Activated CD8-positive, alpha-beta T cell treated with anti-CD3 and anti-CD28 coated beads for 36 hours (primary cell): ENCODE data around the gene ZNF697. TPM values are rescaled to one million over a fixed set of nuclear protein-coding genes. Genes with fewer than 3 reads are reported as not detected.
"Not testable (repeated sequence)": the region's sequence is repeated elsewhere in the genome, so short reads cannot be mapped to it uniquely, and the experiment has no call there.

Experiments
- ATAC-seq: fragments of 200-7000 bp; cut with Tn5 transposase; one replicate; pipeline ENCODE4 v1.10.0; 2021; ENCODE audit warnings: mild to moderate bottlenecking, moderate library complexity
- CTCF ChIA-PET: fragments of 350-600 bp; sonication (Branson Sonifier 250); formaldehyde crosslinking; loops from one replicate; lab custom pipeline; 2021; ENCODE audit warnings: antibody characterized with exemption; lab: Charles Lee
- POLR2A ChIA-PET: fragments of 350-600 bp; sonication (Branson Sonifier 250); formaldehyde crosslinking; loops from one replicate; lab custom pipeline; 2021; ENCODE audit warnings: antibody characterized with exemption; lab: Charles Lee
- DNase-seq: peaks from one replicate; pipeline ENCODE4 v3.0.0-alpha.2; 2020
- H3K27ac Mint-ChIP-seq: one replicate; pipeline ENCODE4 v1.8.0; 2021; ENCODE audit warnings: mild to moderate bottlenecking, mixed read lengths
- H3K27me3 Mint-ChIP-seq: one replicate; pipeline ENCODE4 v1.8.0; 2021; ENCODE audit warnings: mixed read lengths
- H3K36me3 Mint-ChIP-seq: one replicate; pipeline ENCODE4 v1.8.0; 2021; ENCODE audit warnings: low read depth, mixed read lengths
- H3K4me1 Mint-ChIP-seq: one replicate; pipeline ENCODE4 v1.8.0; 2021; ENCODE audit warnings: low read depth, mixed read lengths
- H3K4me3 Mint-ChIP-seq: one replicate; pipeline ENCODE4 v1.8.0; 2021; ENCODE audit warnings: mild to moderate bottlenecking, moderate library complexity, mixed read lengths
- H3K9me3 Mint-ChIP-seq: one replicate; pipeline ENCODE4 v1.8.0; 2021; ENCODE audit warnings: mixed read lengths
- intact Hi-C: fragments of 100-400 bp; cut with micrococcal nuclease; formaldehyde crosslinking; loops from one replicate; pipeline ENCODE4 v1.10.0; 2022
- total RNA-seq, 2 experiments: library from RNA; stranded (reverse); gene quantifications; one replicate each; pipeline ENCODE4 v1.2.3, GENCODE V29; 2021
- TF ChIP-seq, protein P1 (sequence below): fragments of 200-600 bp; IDR thresholded peaks from one replicate; pipeline ENCODE4 v1.8.0; 2022; ENCODE audit warnings: antibody characterized with exemption, mild to moderate bottlenecking

The ZNF697 gene
- total RNA-seq, 2 experiments from 2014 or later = 0.20 to 0.38 TPM

GRCh38 chr1:119593805-119594204 is 54.3 kb downstream of the ZNF697 start:
- H3K27me3 Mint-ChIP-seq = peaks cover 6% of the 10 kb centered on the region
- TF ChIP-seq, protein P1, sequence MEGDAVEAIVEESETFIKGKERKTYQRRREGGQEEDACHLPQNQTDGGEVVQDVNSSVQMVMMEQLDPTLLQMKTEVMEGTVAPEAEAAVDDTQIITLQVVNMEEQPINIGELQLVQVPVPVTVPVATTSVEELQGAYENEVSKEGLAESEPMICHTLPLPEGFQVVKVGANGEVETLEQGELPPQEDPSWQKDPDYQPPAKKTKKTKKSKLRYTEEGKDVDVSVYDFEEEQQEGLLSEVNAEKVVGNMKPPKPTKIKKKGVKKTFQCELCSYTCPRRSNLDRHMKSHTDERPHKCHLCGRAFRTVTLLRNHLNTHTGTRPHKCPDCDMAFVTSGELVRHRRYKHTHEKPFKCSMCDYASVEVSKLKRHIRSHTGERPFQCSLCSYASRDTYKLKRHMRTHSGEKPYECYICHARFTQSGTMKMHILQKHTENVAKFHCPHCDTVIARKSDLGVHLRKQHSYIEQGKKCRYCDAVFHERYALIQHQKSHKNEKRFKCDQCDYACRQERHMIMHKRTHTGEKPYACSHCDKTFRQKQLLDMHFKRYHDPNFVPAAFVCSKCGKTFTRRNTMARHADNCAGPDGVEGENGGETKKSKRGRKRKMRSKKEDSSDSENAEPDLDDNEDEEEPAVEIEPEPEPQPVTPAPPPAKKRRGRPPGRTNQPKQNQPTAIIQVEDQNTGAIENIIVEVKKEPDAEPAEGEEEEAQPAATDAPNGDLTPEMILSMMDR = no peak
- H3K9me3 Mint-ChIP-seq = no peaks in the 10 kb centered on the region
- ATAC-seq (no peak), DNase-seq (no peak)
- no peaks in the 10 kb centered on the region for H3K4me1 Mint-ChIP-seq
- no peak overlapping the region for H3K4me3 Mint-ChIP-seq
- H3K36me3 Mint-ChIP-seq = no peaks in the 10 kb centered on the region
- intact Hi-C loops = no loop called here
- H3K27ac Mint-ChIP-seq = no peak overlapping the region
- CTCF ChIA-PET = interaction anchor here (0.6 to 1.6 kb wide), 2 partner anchors 10 to 81 kb away, joined by 3 to 5 read pairs; no protein-coding TSS in a partner anchor
- POLR2A ChIA-PET = no interaction called here

- no peaks in the 10 kb centered on the region for H3K9me3 Mint-ChIP-seq
- H3K27me3 Mint-ChIP-seq = peaks cover 2% of the 10 kb centered on the region
- H3K4me1 Mint-ChIP-seq = no peaks in the 10 kb centered on the region
- ChIA-PET POLR2A (no interaction called here), CTCF (interaction anchor here (1.5 kb wide), 1 partner anchor 85 kb away, joined by 8 read pairs; no protein-coding TSS in a partner anchor)
- no peak overlapping the region for H3K4me3 Mint-ChIP-seq
- no peak overlapping the region for H3K27ac Mint-ChIP-seq
- no peaks in the 10 kb centered on the region for H3K36me3 Mint-ChIP-seq
- TF ChIP-seq, protein P1 = no peak
- ATAC-seq (no peak), DNase-seq (no peak)
- intact Hi-C loops = no loop called here
Observed at GRCh38 chr1:119590393-119590792, 57.7 kb downstream of the ZNF697 start.

DNA sequence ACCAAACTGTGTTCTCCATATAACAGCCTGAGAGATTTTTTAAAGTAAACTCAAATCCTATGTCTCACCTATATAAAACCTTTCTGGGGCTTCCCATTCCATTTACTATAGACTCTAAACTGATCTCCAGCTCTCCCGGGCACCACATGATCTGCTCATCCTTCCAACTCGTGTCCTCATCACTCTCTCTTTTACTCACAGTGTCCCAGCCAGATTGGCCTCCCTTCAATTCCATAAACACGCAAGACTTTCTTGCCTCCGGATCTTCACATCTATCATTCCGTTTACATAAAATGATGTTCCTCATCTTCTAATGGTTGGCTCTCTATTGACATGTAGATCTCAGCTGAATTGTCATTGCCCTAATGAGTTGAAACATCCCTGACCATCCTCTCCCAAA is 59.4 kb downstream of the ZNF697 start:
- no peak for ATAC-seq
- Mint-ChIP-seq H3K4me1 (no peaks in the 10 kb centered on the region), H3K27me3 (peaks cover 2% of the 10 kb centered on the region), H3K36me3 (no peaks in the 10 kb centered on the region), H3K9me3 (no peaks in the 10 kb centered on the region), H3K27ac (no peak overlapping the region), H3K4me3 (no peak overlapping the region)
- no peak for DNase-seq
- ChIA-PET POLR2A (no interaction called here), CTCF (no interaction called here)
- TF ChIP-seq, protein P1 = no peak
- intact Hi-C loops = no loop called here

- no peak overlapping the region for H3K4me3 Mint-ChIP-seq
- intact Hi-C loops = no loop called here
- POLR2A ChIA-PET = no interaction called here
Observed at GRCh38 chr1:119587341-119587740, 60.7 kb downstream of the ZNF697 start.

GRCh38 chr1:119585801-119586200 is 62.3 kb downstream of the ZNF697 start:
- ATAC-seq, CTCF ChIA-PET, H3K36me3 Mint-ChIP-seq, H3K4me1 Mint-ChIP-seq, H3K4me3 Mint-ChIP-seq, DNase-seq, POLR2A ChIA-PET, H3K27ac Mint-ChIP-seq, H3K27me3 Mint-ChIP-seq, intact Hi-C loops, H3K9me3 Mint-ChIP-seq: not testable (repeated sequence)

More at GRCh38 chr1:119587341-119587740, 60.7 kb downstream of the ZNF697 start:
- TF ChIP-seq, protein P1 = no peak
- H3K27ac Mint-ChIP-seq = no peak overlapping the region
- ATAC-seq = no peak
- no peaks in the 10 kb centered on the region for H3K9me3 Mint-ChIP-seq
- H3K27me3 Mint-ChIP-seq = no peaks in the 10 kb centered on the region
- H3K4me1 Mint-ChIP-seq = no peaks in the 10 kb centered on the region
- H3K36me3 Mint-ChIP-seq = no peaks in the 10 kb centered on the region
- CTCF ChIA-PET = no interaction called here
- DNase-seq = no peak
